K562 (cell line): ENCODE measurements around the gene PCLAF. TPM values are rescaled to one million over a fixed set of nuclear protein-coding genes. Genes with fewer than 3 reads are reported as not detected.

Source experiments
- ATAC-seq: fragments of 200-7000 bp; cut with Tn5 transposase; 3 replicates; pipeline ENCODE4 v1.9.1; 2020; ENCODE audit warnings: moderate library complexity
- BruUV-seq: library from RNA; stranded (reverse); fragments of 400-500 nt; replicated peaks from 2 replicates; lab custom pipeline; 2021; lab: Mats Ljungman, UMichigan
- CTCF ChIA-PET: fragments of 300-600 bp; formaldehyde crosslinking; extraction: SDS; loops from one replicate; lab custom pipeline; 2021; ENCODE audit warnings: low intra/inter-chr PET ratio; lab: Yijun Ruan, JAX
- POLR2A ChIA-PET: fragments of 300-600, 350-650 bp; sonication (Branson Sonifier 250); formaldehyde crosslinking; extraction: SDS; loops from one replicate; lab custom pipeline; 2021; ENCODE audit warnings: antibody characterized with exemption, inconsistent platforms; lab: Yijun Ruan, JAX
- DNase-seq, 4 experiments: peaks; one replicate each; pipeline versions ENCODE4 v3.0.0 to v3.0.0-alpha.2; 2011 to 2018; ENCODE audit warnings: low spot score in 3 of 4, mixed read lengths in 3 of 4; ENCODE audit errors: extremely low read depth in 1 of 4
- FAIRE-seq: peaks from 2 replicates; lab custom pipeline; 2011; peaks lifted over from hg19 to GRCh38; lab: Jason Lieb, UNC
- H2AFZ ChIP-seq: 2 replicates; pipeline ENCODE4 v1.6.0; 2011; ENCODE audit warnings: low read depth, low read length, control low read depth, inconsistent platforms
- H3K27ac ChIP-seq: fragments of 200-600 bp; 3 replicates; pipeline ENCODE4 v1.8.0; 2011; ENCODE audit warnings: low read depth, mild to moderate bottlenecking, control low read depth, inconsistent platforms, low read length, moderate library complexity, mixed read lengths; ENCODE audit errors: extremely low read depth
- H3K27me3 ChIP-seq, 2 experiments: fragments of 300-600 bp in 1 of 2; 2 replicates in 1 of 2; 3 replicates in 1 of 2; pipeline versions ENCODE4 v1.6.0 to v1.8.0; 2011; ENCODE audit warnings: inconsistent platforms in 2 of 2, low read length in 2 of 2, mild to moderate bottlenecking in 1 of 2, mixed read lengths in 1 of 2, moderate library complexity in 1 of 2; ENCODE audit not compliant: control insufficient read depth in 2 of 2, insufficient read depth in 2 of 2
- H3K36me3 ChIP-seq: fragments of 300-600 bp; 3 replicates; pipeline ENCODE4 v1.8.0; 2011; ENCODE audit warnings: mild to moderate bottlenecking, low read length, inconsistent platforms; ENCODE audit not compliant: control insufficient read depth, insufficient read depth
- H3K4me1 ChIP-seq, 2 experiments: fragments of 200-600 bp in 1 of 2; replicated peaks in 1 of 2; 2 replicates in 1 of 2; 3 replicates in 1 of 2; pipeline versions ENCODE4 v1.5.1 to v1.8.0; 2011; ENCODE audit warnings: inconsistent platforms in 2 of 2, low read length in 2 of 2, mild to moderate bottlenecking in 1 of 2, mixed read lengths in 1 of 2, moderate library complexity in 1 of 2; ENCODE audit not compliant: control insufficient read depth in 2 of 2, insufficient read depth in 2 of 2
- H3K4me2 ChIP-seq: 2 replicates; pipeline ENCODE4 v1.6.1; 2011; ENCODE audit warnings: low read length, control low read depth, inconsistent platforms, mixed read lengths; ENCODE audit not compliant: insufficient read depth
- H3K4me3 ChIP-seq: fragments of 200-600 bp; sonication (generic), shearing (Covaris generic); 2 replicates; pipeline ENCODE4 v1.5.1; 2016; ENCODE audit warnings: control low read depth, inconsistent platforms
- H3K79me2 ChIP-seq: fragments of 200-600 bp; 3 replicates; pipeline ENCODE4 v1.8.0; 2011; ENCODE audit warnings: low read length, inconsistent platforms; ENCODE audit not compliant: control insufficient read depth, insufficient read depth
- H3K9ac ChIP-seq, 2 experiments: 2 replicates each; pipeline versions ENCODE4 v1.6.0 to v1.6.1; 2011; ENCODE audit warnings: low read depth in 2 of 2, low read length in 2 of 2, control low read depth in 1 of 2, inconsistent platforms in 1 of 2, mild to moderate bottlenecking in 1 of 2, mixed read lengths in 1 of 2; ENCODE audit not compliant: insufficient read depth in 1 of 2
- H3K9me1 ChIP-seq: one replicate; pipeline ENCODE4 v1.6.0; 2011; ENCODE audit warnings: inconsistent platforms, mild to moderate bottlenecking, low read length, moderate library complexity; ENCODE audit not compliant: control insufficient read depth, insufficient read depth
- H3K9me3 ChIP-seq: replicated peaks from 2 replicates; pipeline ENCODE4 v1.5.1; 2011; ENCODE audit warnings: low read depth, low read length, inconsistent platforms; ENCODE audit not compliant: control insufficient read depth, insufficient read depth
- H4K20me1 ChIP-seq: replicated peaks from 2 replicates; pipeline ENCODE4 v1.6.1; 2011; ENCODE audit warnings: low read length, inconsistent platforms, mixed read lengths; ENCODE audit not compliant: control insufficient read depth, insufficient read depth
- DPF2 ChIP-seq: fragments of 450-650 bp; IDR thresholded peaks from 2 replicates; pipeline ENCODE4 v1.6.1; 2016
- ESRRB ChIP-seq: fragments of 250-450 bp; sonication (Bioruptor Pico); IDR thresholded peaks from 2 replicates; pipeline ENCODE4 v1.5.0; 2020; ENCODE audit warnings: mild to moderate bottlenecking, moderate library complexity, borderline replicate concordance
- HNRNPL ChIP-seq: fragments of 200-400 bp; formaldehyde crosslinking; IDR thresholded peaks from 2 replicates; pipeline ENCODE4 v1.6.1; 2017; ENCODE audit warnings: low read depth, mild to moderate bottlenecking, low read length
- KDM1A ChIP-seq, 2 experiments: fragments of 450-650 bp; IDR thresholded peaks; 2 replicates each; pipeline ENCODE4 v1.6.1; 2016; ENCODE audit warnings: mild to moderate bottlenecking in 2 of 2
- L3MBTL2 ChIP-seq: fragments of 450-650 bp; IDR thresholded peaks from 2 replicates; pipeline ENCODE4 v1.6.1; 2016; ENCODE audit warnings: mild to moderate bottlenecking, moderate library complexity
- MYBL2 ChIP-seq, 2 experiments: fragments of 450-650 bp in 1 of 2; sonication (generic) in 1 of 2; formaldehyde crosslinking in 1 of 2; IDR thresholded peaks; 2 replicates each; pipeline versions ENCODE4 v1.6.1 to v1.8.1; 2017 to 2022; ENCODE audit warnings: borderline replicate concordance in 1 of 2, inconsistent platforms in 1 of 2, low read depth in 1 of 2, mild to moderate bottlenecking in 1 of 2, missing genetic modification reagents in 1 of 2, moderate library complexity in 1 of 2
- PBX2 ChIP-seq, 2 experiments: IDR thresholded peaks in 1 of 2; conservative IDR thresholded peaks in 1 of 2; 2 replicates each; pipeline ENCODE4 v1.6.1; 2016; ENCODE audit warnings: low read depth in 2 of 2, mild to moderate bottlenecking in 1 of 2, missing compliant biosample characterization in 1 of 2, missing genetic modification characterization in 1 of 2, moderate library complexity in 1 of 2
- POLR2G ChIP-seq: fragments of 200-400 bp; formaldehyde crosslinking; IDR thresholded peaks from 2 replicates; pipeline ENCODE4 v1.6.1; 2017; ENCODE audit warnings: low read depth, mild to moderate bottlenecking, antibody characterized with exemption, low read length, moderate library complexity
- SREBF1 ChIP-seq: fragments of 150-350 bp; IDR thresholded peaks from 2 replicates; pipeline ENCODE4 v1.6.1; 2014; ENCODE audit warnings: antibody characterized with exemption, low read depth, low read length, borderline replicate concordance
- SRSF9 ChIP-seq: fragments of 200-400 bp; formaldehyde crosslinking; IDR thresholded peaks from 2 replicates; pipeline ENCODE4 v1.6.1; 2017; ENCODE audit warnings: low read depth, low read length, borderline replicate concordance
- ZNF41 ChIP-seq: fragments of 250-450 bp; sonication (Bioruptor Pico); conservative IDR thresholded peaks from 2 replicates; pipeline ENCODE4 v1.4.0; 2020; ENCODE audit warnings: mild to moderate bottlenecking
- ZNF511 ChIP-seq: sonication (generic); formaldehyde crosslinking; IDR thresholded peaks from 2 replicates; pipeline ENCODE4 v1.8.0; 2022; ENCODE audit warnings: mild to moderate bottlenecking, missing genetic modification reagents
- WGBS: fragments of 100-300 bp; shearing (Covaris generic); methylation state at CpG from one replicate; pipeline ENCODE4 v1.1.6; 2016; ENCODE audit warnings: low coverage, mixed read lengths; ENCODE audit not compliant: insufficient coverage; ENCODE audit errors: missing lambda C conversion rate; 5-methylcytosine and 5-hydroxymethylcytosine counted together
- in situ Hi-C: fragments of 300-500 bp; cut with MboI; formaldehyde crosslinking; loops from 4 replicates; pipeline ENCODE4 v1.15.0; 2018; ENCODE audit warnings: inconsistent platforms, mixed read lengths
- intact Hi-C: fragments of 100-400 bp; cut with micrococcal nuclease; formaldehyde crosslinking; loops from 2 replicates; pipeline ENCODE4 v1.14.2; 2022
- polyA plus RNA-seq, 8 experiments: library from polyadenylated mRNA; depleted of rRNA in 4 of 8; stranded (reverse) in 5 of 8; unstranded in 3 of 8; fragments of >200 nt; fragmentation: Nextera tagmentation in 2 of 8; fragmentation: Illumina TruSeq in 1 of 8; extraction: Ambion mirVana in 2 of 8; extraction: Trizol in 1 of 8; gene quantifications; 2 replicates each; pipeline versions ENCODE4 v1.2.1 to v1.2.3, GENCODE V29; 2011 to 2014; ENCODE audit warnings: inconsistent platforms in 1 of 8, missing spikeins in 1 of 8
- total RNA-seq, 7 experiments: library from RNA; depleted of rRNA in 6 of 7; stranded (reverse); fragments of >200 nt in 6 of 7; fragmentation: Illumina TruSeq in 2 of 7; extraction: Trizol in 2 of 7; gene quantifications; 2 replicates each; pipeline versions ENCODE4 v1.2.1 to v1.2.3, GENCODE V29; 2011 to 2021; ENCODE audit warnings: low replicate concordance in 1 of 7
- TF ChIP-seq, protein P1 (sequence below): fragments of 200-800 bp; sonication (Bioruptor generic); IDR thresholded peaks from 2 replicates; pipeline ENCODE4 v1.6.1; 2017; ENCODE audit warnings: missing genetic modification characterization, missing compliant biosample characterization
- TF ChIP-seq, protein P2 (sequence below), 2 experiments: fragments of 250-450 bp in 1 of 2; fragments of 450-650 bp in 1 of 2; sonication (Bioruptor Pico) in 1 of 2; IDR thresholded peaks; 2 replicates each; pipeline versions ENCODE4 v1.6.1 to v1.8.0; 2016 to 2021; ENCODE audit warnings: mild to moderate bottlenecking in 2 of 2, moderate library complexity in 2 of 2, missing compliant biosample characterization in 1 of 2, missing genetic modification characterization in 1 of 2

PCLAF gene
- total and polyA plus RNA-seq, 9 of the 15 experiments (the other 6 are each of a cell fraction or from before 2014, with no cell fraction given) = 112 to 881 (median 360) TPM

DNA sequence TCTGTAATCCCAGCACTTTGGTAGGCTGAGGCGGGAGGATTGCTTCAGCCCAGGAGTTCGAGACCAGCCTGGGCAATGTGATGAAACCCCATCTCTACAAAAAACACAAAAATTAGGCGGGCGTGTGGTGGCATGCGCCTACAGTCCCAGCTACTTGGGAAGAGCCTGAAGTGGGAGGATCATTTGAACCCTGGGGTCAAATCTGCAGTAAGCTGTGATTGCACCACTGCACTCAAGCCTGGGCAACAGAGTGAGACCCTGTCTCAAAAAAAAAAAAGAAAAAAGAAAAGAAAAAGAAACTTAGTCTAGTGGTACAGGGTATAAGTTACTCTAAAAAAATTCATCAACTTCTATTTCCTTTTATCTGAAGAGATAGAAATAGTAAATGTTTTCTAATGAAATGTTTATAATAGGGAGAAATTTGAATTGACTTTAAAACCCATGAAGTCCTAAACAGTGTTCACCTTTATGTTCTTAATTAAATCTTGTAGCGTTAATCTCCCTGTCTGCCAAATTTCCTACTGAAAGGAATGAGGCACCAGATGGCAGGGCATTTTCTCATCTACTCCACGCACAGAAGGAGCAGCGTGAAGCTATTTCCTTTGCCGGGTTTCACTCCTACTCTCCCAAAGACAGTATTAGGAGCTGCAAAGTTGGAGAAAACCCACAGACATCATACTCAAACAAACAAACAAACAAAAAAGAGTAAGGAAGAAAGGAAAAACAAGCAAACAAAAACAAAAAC, 1.9 kb downstream of the PCLAF start (continued):
- TF ChIP-seq ZNF41 (CRISPR knock-in tag) (no peak), L3MBTL2 (no peak), ZNF511 (CRISPR knock-in tag) (no peak), SREBF1 (no peak), KDM1A (IDR thresholded peaks at IDR 0.05) (peak; percentile 49 to 68), DPF2 (no peak), POLR2G (no peak), HNRNPL (no peak)
- TF ChIP-seq, protein P1, sequence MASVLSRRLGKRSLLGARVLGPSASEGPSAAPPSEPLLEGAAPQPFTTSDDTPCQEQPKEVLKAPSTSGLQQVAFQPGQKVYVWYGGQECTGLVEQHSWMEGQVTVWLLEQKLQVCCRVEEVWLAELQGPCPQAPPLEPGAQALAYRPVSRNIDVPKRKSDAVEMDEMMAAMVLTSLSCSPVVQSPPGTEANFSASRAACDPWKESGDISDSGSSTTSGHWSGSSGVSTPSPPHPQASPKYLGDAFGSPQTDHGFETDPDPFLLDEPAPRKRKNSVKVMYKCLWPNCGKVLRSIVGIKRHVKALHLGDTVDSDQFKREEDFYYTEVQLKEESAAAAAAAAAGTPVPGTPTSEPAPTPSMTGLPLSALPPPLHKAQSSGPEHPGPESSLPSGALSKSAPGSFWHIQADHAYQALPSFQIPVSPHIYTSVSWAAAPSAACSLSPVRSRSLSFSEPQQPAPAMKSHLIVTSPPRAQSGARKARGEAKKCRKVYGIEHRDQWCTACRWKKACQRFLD (CRISPR knock-in tag) = no peak

DNA sequence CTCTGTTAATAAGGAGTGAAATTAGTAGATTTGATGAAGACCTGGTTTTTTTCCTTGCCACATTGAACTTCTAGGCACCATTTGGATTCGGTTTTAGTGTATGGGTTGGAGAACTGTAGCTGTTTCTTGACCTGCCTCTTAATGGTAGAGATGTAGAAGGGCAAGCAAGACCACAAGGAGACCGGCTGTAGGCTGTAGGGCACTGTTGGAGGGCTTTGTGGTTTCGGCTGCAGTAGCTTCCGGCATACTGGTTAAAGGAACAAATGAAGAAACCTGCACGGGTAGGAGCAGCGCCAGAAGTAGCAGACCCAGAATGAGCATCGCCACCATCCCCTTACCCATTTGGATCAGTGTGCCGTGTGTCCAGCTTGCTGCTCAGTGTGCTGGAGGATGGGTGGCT, 7.9 kb downstream of the PCLAF start:
- FAIRE-seq (no peak), ATAC-seq (no peak), DNase-seq (no peak)
- CTCF ChIA-PET = no interaction called here
- Histone ChIP-seq H3K79me2 (peaks cover 39% of the 10 kb centered on the region), H3K4me1 (no peaks in the 10 kb centered on the region; a peak in 1 of 5 replicates), H3K4me2 (no peak overlapping the region), H3K9me3 (no peaks in the 10 kb centered on the region), H3K27ac (no peak overlapping the region), H3K9ac (no peak overlapping the region), H4K20me1 (no peaks in the 10 kb centered on the region), H3K27me3 (no peaks in the 10 kb centered on the region), H3K4me3 (no peak overlapping the region), H3K36me3 (peaks cover 74% of the 10 kb centered on the region), H2AFZ (no peak overlapping the region), H3K9me1 (no peaks in the 10 kb centered on the region)
- intact Hi-C loops = no loop called here
- POLR2A ChIA-PET = interaction anchor here (1.1 to 1.4 kb wide), 2 partner anchors 8 to 156 kb away, joined by 3 to 5 read pairs; partner anchors contain the start of gene PCLAF
- BruUV-seq = no TSS peak
- in situ Hi-C loops = no loop called here
- 98% methylated on average over 7 of the region's 8 CpGs for WGBS
- TF ChIP-seq MYBL2 (IDR thresholded peaks at IDR 0.05; ENCODE audit: low read depth) (no peak), MYBL2 (CRISPR knock-in tag; IDR thresholded peaks at IDR 0.05; ENCODE audit: borderline replicate concordance) (no peak), SRSF9 (no peak), ESRRB (CRISPR knock-in tag) (no peak), PBX2 (CRISPR knock-in tag; IDR thresholded peaks at IDR 0.05; ENCODE audit: low read depth) (no peak), PBX2 (tag; conservative IDR thresholded peaks at IDR 0.05; ENCODE audit: low read depth) (no peak)
- TF ChIP-seq, protein P2, sequence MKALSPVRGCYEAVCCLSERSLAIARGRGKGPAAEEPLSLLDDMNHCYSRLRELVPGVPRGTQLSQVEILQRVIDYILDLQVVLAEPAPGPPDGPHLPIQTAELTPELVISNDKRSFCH (CRISPR knock-in tag; IDR thresholded peaks at IDR 0.05) = no peak
- TF ChIP-seq, protein P2 (tag; IDR thresholded peaks at IDR 0.05) = no peak
